HG03139 (cell line): ENCODE results near the gene SH3BGRL2.
A peak's percentile ranks its signal among the peaks of the same experiment; 100 is the strongest.
"Not testable (repeated sequence)": the region's sequence is repeated elsewhere in the genome, so short reads cannot be mapped to it uniquely, and the experiment has no call there.

Experiments
- ATAC-seq: cut with Tn5 transposase; IDR thresholded peaks from one replicate; pipeline ENCODE4 v1.9.1; 2021; ENCODE audit not compliant: unreplicated experiment

The SH3BGRL2 gene

DNA sequence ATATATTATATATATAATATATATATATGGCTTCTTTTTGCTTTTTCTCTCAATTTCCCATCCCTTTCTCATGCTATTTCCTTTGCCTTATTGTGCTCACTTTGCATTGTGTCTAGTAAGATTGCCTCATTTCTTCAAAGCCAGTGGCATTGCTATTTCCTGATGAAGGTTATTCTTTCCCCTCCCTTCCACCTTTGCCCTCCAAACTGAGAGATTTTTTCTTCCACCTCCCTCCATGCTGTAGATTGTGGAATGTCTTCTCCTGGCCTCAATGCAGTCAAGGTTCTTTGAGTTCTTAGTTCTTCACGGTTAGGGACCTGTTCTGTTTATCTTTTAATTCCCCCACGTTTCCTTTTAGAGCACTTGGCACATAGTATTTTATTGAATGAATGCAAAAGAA is 17.2 kb downstream of the SH3BGRL2 start:
- no peak for ATAC-seq

DNA sequence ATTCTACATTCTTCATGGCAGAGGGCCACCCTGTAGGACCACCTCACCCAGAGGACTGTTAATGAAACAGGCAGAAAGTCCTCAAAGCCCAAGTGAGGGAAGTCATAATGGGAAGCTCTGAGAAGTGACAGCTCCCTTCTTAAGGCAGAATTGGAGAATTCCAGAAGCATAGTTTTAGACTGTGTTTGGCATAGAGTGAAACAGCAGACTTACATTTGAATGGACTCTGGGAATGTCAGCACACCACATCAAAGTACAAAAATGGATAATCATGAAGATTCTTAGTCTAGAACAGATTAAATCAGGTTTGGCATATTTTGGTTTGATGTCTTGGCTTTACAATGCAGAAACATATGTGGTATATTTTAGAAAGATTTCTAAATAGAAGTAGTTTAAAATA is 17.9 kb downstream of the SH3BGRL2 start:
- ATAC-seq: no peak

GRCh38 chr6:79650950-79651349 is 19.8 kb downstream of the SH3BGRL2 start:
- ATAC-seq: no peak

- no peak for ATAC-seq
Observed at GRCh38 chr6:79656134-79656533, 25.0 kb downstream of the SH3BGRL2 start.

DNA sequence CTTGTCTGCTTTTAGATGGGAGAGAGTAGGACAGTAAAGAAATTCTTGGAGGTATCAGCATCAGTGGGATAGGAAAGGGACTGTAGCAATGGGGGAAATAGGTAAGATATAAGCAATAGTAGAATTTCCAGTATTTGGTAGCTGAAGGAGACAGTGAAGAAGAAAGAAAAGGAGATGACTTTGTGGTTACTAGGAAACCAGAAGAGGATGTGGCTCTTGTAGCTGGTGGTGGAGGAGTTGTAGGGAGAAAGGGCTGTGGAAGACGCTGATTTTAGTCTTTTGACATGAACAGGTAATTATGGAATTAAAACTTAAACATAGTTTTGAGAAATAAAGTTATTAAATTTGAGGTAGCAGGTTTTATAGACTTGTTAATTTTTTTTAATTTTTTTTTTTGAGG is 26.1 kb downstream of the SH3BGRL2 start:
- ATAC-seq: no peak

GRCh38 chr6:79663655-79664054 is 32.5 kb downstream of the SH3BGRL2 start:
- ATAC-seq: not testable (repeated sequence)

GRCh38 chr6:79665725-79666551 is 34.8 kb downstream of the SH3BGRL2 start:
- no peak for ATAC-seq

DNA sequence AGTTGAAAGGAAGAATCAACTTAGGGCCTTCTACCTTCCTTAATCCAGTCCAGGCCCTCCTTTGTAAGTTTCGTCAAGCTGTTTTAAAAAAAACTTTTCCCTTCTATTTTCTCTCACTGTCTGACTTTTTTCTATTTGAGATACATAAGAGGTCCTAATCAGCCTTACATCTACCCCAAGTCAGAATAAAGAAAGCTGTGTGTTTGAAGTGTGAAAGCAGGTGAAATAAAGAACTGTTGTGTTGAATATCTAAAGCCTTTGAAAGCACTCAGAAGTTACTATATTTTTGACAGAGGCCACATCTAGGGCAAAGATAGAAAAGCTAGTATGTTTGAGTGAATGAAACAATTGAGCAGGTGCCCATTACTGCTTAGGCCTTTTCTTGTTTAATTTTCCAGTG is 35.5 kb downstream of the SH3BGRL2 start:
- no peak for ATAC-seq

DNA sequence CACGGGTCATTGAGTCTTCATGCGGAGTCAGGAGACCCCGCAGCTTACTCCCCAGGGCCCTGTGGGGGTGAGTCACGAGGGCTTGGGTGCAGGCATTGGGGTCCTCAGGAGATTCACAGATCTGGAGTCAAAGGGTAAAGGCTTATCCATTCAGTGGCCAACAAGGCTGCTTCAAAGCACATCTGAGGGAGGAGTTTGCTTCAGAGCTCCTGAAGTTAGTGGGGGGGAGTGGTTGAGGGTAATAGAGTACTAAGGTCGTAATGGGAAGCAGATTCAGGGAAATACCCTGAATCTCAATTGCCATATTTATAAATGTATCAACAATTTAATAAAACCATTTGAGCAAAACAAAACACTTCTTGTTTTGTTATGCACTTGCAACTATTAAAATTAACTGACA is 37.3 kb downstream of the SH3BGRL2 start:
- ATAC-seq: no peak

DNA sequence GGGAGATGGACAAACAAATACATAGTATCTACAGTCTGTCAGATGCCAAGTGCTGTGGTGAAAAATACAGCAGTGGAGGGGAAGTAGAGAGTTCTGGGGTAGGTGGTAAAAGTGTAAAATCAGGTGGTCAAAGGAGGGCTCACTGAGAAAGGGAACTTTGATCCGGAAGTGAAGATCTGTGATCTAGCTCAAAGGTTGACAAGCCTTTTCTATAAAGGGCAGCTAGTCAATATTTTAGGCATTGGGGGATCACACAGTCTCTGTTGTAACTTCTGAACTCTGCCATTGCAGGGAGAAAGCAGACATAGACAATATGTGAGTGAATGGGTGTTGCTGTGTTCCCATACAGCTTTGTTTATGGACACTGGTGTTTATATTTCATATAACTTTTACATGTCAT is 38.6 kb downstream of the SH3BGRL2 start:
- no peak for ATAC-seq

DNA sequence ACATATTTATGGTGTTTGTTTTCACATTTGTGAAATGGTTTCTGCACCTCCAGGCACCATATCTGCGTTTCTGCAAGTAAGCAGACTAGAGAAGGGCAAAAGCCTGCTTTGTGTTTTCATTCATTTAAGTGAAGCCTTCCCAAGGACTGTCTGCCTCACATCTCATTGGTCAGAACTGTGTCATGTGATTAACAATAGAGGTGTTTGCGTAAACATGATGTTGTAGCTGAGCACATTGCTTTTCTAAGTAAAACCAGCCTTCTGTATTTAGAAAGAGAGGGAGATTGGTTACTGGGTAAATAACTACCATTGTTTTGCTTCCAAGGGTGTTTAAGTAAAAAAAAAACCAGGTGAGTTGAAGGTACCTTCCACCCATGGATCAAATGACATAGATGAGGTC is 39.7 kb downstream of the SH3BGRL2 start:
- ATAC-seq: no peak

DNA sequence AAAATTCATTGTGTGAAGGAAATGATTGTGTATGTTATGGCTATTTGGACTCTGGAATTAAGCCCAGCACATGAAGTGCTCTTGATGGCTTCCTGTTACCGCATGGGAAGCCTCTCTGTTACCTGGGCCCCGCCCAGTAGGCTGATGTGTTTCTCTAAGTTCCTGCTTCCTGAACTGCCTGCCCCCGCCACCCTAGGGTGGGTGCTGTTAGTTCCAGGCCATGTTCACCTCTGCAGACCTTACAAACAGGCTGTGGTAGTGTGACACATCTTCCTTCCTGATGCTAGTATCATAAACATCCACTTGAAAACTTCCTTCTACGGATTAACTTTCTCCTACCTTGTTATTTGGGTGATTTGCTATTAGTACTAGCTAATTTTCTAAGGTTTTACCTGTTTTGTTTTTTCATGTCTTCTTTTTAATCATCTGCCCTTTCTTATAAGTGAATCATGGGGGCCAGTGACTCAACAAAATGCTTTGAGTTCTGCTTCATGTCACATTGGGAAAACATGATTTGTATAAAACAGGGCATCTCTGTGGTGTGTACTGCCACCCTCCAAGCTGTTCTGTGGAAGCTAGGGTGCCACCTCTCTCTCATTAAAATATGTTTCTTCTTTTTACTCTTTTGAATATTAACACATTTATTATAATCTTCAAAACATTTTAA is 40.6 kb downstream of the SH3BGRL2 start:
- ATAC-seq: peak; percentile 52

DNA sequence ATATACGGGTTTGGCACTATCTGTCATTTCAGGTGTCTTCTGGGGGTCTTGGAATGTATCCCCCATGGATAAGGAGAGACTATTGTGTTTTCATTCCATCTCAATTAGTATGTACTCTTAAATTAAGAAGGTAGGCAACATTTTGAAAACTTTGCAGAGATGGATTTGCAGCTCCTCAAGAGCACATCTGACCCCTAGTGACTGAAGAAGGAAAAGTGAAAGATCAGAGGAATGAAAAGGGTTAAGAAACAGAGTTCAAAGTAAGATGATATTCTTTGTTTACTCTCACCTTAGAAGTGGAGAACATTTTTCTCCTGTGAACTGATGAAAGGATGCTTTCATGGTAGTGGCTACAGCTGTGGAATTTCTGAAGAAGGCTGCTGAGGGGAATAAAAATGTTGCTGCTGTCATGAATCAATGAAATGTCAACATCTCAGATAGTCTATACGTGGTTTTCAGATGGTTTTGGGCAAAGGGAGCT is 41.5 kb downstream of the SH3BGRL2 start:
- ATAC-seq: no peak

GRCh38 chr6:79673947-79674346 is 42.8 kb downstream of the SH3BGRL2 start:
- ATAC-seq: no peak

GRCh38 chr6:79676785-79677736 is 45.9 kb downstream of the SH3BGRL2 start:
- no peak for ATAC-seq

- not testable (repeated sequence) for ATAC-seq
Observed at GRCh38 chr6:79682682-79683081, 51.6 kb downstream of the SH3BGRL2 start.

DNA sequence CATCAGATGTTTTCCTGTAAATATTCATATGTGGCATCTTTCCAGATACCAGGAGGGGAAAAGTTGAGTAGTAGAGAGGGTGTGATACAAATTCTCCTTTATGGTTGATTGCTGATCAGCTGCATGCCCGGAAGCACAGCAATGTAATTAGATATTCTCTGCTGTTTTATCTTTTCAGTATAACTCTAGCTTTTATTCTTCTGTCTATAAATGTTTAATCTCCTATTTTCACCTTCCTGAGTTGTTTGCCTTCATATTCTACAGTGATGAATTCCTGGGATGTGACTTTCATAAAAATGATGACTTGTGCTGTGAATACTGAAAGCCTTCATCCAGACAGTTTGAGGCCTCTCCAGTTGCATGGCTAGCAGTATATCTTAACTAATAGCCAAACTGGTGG is 53.7 kb downstream of the SH3BGRL2 start:
- no peak for ATAC-seq

GRCh38 chr6:79686707-79687309 is 55.7 kb downstream of the SH3BGRL2 start:
- no peak for ATAC-seq

GRCh38 chr6:79687759-79688158 is 56.6 kb downstream of the SH3BGRL2 start:
- ATAC-seq: no peak

DNA sequence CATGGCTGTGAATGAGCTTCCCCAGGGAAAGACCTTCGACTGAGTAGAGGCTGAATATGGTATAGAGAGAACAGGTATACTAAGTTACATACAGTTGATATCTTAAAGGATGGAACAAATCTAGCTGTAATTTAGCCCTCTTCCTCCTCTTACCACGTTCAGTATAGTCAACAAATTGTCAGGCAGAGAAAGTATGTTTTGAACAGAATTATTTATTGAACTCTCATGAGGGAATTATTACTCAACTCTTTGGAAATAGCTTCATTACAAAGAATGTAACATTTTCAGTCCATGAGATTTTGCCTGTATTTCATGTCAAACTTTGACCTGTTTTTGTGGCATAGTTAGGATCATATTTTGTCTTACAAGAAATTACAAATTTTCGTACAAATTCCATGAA is 63.0 kb downstream of the SH3BGRL2 start:
- ATAC-seq: no peak
